ENCODE measurements around the gene ERBB4.

Gene ERBB4

GRCh38 chr2:212357606-212358005 is 181.0 kb downstream of the ERBB4 start:
- H3K4me3 ChIP-seq (ENCODE audit: low read length), result no peak overlapping the region
- no peak for TF ChIP-seq CTCF (conservative IDR thresholded peaks at IDR 0.05; ENCODE audit: low read length)
- no peak for DNase-seq (ENCODE audit: low read depth)

GRCh38 chr2:212354382-212354781 is 184.2 kb downstream of the ERBB4 start:
- H3K4me3 ChIP-seq (ENCODE audit: low read length), result no peak overlapping the region
- no peak for TF ChIP-seq CTCF (conservative IDR thresholded peaks at IDR 0.05; ENCODE audit: low read length)
- DNase-seq (ENCODE audit: low read depth), result no peak

GRCh38 chr2:212348501-212348900 is 190.1 kb downstream of the ERBB4 start:
- TF ChIP-seq CTCF (conservative IDR thresholded peaks at IDR 0.05; ENCODE audit: low read length), result no peak

GRCh38 chr2:212346865-212347264 is 191.7 kb downstream of the ERBB4 start:
- no peak for DNase-seq (ENCODE audit: low read depth)
- TF ChIP-seq CTCF (conservative IDR thresholded peaks at IDR 0.05; ENCODE audit: low read length), result no peak
- H3K4me3 ChIP-seq (ENCODE audit: low read length), result no peak overlapping the region

More at GRCh38 chr2:212348501-212348900, 190.1 kb downstream of the ERBB4 start:
- no peak overlapping the region for H3K4me3 ChIP-seq (ENCODE audit: low read length)
- no peak for DNase-seq (ENCODE audit: low read depth)

- H3K4me3 ChIP-seq (ENCODE audit: low read length), result no peak overlapping the region
- DNase-seq (ENCODE audit: low read depth), result no peak
- TF ChIP-seq CTCF (conservative IDR thresholded peaks at IDR 0.05; ENCODE audit: low read length), result no peak
These were observed 192.6 kb downstream of the ERBB4 start for GRCh38 chr2:212345966-212346365.

GRCh38 chr2:212344131-212344530 is 194.5 kb downstream of the ERBB4 start:
- no peak for TF ChIP-seq CTCF (conservative IDR thresholded peaks at IDR 0.05; ENCODE audit: low read length)
- no peak for DNase-seq (ENCODE audit: low read depth)
- H3K4me3 ChIP-seq (ENCODE audit: low read length), result no peak overlapping the region

- H3K4me3 ChIP-seq (ENCODE audit: low read length), result no peak overlapping the region
- TF ChIP-seq CTCF (conservative IDR thresholded peaks at IDR 0.05; ENCODE audit: low read length), result no peak
- no peak for DNase-seq (ENCODE audit: low read depth)
These were observed 195.4 kb downstream of the ERBB4 start for GRCh38 chr2:212343167-212343566.
